ENCODE results near the gene MRPS25. TPM values are rescaled to one million over a fixed set of nuclear protein-coding genes. Genes with fewer than 3 reads are reported as not detected.

MRPS25 gene
- polyA plus RNA-seq, 1 experiment, result 17.0 TPM

DNA sequence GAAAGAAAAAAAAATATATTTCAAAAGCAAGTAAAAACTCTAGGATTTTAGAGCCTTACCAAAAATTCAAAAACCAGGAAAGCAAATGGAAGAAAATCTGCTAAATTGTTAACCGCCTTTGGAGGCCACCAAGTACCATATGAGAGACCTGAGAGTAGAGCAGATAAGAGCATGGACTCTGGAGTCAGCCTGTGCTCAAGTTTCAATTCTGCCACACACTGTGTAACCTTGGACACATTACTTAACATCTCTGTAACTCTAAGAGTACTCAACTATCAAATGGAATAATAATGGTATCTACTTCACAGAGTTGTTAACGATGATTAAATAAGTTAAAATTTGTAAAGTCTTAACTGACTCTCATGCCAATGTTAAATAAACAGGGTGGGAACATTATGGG lies 21.1 kb upstream of the MRPS25 start:
- CTCF ChIA-PET, result no interaction called here
- DNase-seq (ENCODE audit: low read depth), result no peak

DNA sequence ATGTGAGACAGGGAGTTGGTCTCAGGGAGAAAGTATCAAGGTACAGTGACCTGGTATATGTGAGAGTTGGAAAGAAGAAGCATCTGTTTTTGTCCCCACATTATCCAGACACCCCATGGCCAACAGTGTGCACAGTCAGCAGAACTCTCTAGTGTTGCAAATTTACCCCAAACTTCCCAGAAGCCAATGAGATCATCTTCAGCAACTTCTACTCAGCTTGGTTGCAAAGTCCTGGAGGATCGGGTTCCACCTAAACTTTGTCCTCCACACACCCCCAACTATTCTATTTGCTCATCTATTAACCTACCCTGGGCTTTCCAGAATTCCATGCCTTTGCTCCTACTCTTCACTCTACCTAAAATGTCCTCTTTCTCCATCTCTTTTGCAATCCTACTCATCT lies 18.1 kb upstream of the MRPS25 start:
- Histone ChIP-seq H3K4me3 (ENCODE audit: low read depth, low read length) (no peak overlapping the region), H3K27me3 (ENCODE audit: control insufficient read depth, insufficient read depth, low read length) (no peaks in the 10 kb centered on the region), H3K36me3 (ENCODE audit: control insufficient read depth, insufficient read depth, low read length) (peaks cover 29% of the 10 kb centered on the region)
- no peak for DNase-seq (ENCODE audit: low read depth)
- ChIA-PET POLR2A (no interaction called here), CTCF (interaction anchor here (1.4 kb wide), 1 partner anchor 11 kb away, joined by 3 read pairs; no protein-coding TSS in a partner anchor)
- TF ChIP-seq, protein P1, sequence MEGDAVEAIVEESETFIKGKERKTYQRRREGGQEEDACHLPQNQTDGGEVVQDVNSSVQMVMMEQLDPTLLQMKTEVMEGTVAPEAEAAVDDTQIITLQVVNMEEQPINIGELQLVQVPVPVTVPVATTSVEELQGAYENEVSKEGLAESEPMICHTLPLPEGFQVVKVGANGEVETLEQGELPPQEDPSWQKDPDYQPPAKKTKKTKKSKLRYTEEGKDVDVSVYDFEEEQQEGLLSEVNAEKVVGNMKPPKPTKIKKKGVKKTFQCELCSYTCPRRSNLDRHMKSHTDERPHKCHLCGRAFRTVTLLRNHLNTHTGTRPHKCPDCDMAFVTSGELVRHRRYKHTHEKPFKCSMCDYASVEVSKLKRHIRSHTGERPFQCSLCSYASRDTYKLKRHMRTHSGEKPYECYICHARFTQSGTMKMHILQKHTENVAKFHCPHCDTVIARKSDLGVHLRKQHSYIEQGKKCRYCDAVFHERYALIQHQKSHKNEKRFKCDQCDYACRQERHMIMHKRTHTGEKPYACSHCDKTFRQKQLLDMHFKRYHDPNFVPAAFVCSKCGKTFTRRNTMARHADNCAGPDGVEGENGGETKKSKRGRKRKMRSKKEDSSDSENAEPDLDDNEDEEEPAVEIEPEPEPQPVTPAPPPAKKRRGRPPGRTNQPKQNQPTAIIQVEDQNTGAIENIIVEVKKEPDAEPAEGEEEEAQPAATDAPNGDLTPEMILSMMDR (IDR thresholded peaks at IDR 0.05; ENCODE audit: insufficient read depth, low read depth, low read length), result no peak

More for the DNA sequence above, 21.1 kb upstream of the MRPS25 start:
- Histone ChIP-seq H3K27me3 (ENCODE audit: control insufficient read depth, insufficient read depth, low read length) (no peaks in the 10 kb centered on the region), H3K4me3 (ENCODE audit: low read depth, low read length) (no peak overlapping the region), H3K36me3 (ENCODE audit: control insufficient read depth, insufficient read depth, low read length) (peaks cover 29% of the 10 kb centered on the region)
- TF ChIP-seq, protein P1 (IDR thresholded peaks at IDR 0.05; ENCODE audit: insufficient read depth, low read depth, low read length), result no peak
- POLR2A ChIA-PET, result no interaction called here

DNA sequence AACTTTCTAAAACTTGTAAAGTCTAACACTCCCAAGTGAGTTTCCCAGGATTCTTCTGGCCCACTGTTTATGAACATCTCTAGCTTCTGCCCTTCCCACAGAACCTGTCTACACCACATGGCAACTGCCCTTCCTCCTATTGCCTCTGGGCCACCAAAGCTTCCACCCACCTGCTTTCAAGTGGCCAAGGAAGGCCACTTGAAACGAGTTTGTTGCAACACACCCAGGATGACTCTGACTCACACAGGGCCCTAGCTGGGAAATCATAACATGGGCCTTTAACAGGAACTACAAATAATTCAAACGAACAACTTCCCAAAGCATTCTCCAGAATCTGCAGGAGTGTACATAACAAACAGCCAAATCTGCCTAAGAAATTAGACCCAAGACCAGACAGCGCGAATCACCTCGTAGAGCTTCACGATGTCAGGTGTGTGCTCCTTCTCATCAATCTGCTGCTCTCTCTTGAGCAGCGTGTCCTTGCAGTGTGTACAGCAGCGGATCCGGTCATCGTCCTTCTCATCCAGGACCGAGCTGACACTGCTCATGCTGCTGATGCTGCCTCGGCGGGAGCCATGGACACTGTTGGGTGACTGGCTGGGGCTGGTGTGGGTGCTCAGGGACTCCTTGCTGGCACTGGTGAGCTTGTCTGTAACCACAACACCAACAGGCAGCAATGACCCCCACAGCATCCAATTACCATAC lies 17.0 kb upstream of the MRPS25 start:
- POLR2A ChIA-PET, result no interaction called here
- TF ChIP-seq, protein P1 (IDR thresholded peaks at IDR 0.05; ENCODE audit: insufficient read depth, low read depth, low read length), result no peak

DNA sequence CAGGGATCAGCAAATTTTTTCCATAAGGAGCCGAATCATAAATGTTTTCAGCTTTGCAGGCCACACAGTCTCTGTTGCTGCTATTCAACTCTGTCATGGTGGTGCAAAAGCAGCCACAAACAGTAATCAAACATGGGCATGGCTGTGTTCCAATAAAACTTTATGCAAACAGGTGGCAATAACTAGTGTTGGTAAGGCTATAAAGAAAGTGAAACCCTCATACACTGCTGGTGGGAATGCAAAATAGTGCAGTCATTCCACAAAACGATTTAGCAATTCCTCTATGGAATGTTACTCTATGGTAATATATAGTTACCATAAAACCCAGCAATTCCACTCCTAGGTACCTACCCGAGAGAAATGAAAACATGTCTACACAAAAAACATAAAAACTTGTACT lies 14.0 kb upstream of the MRPS25 start:
- CTCF ChIA-PET, result no interaction called here
- Histone ChIP-seq H3K36me3 (ENCODE audit: control insufficient read depth, insufficient read depth, low read length) (peaks cover 38% of the 10 kb centered on the region), H3K27me3 (ENCODE audit: control insufficient read depth, insufficient read depth, low read length) (no peaks in the 10 kb centered on the region), H3K4me3 (ENCODE audit: low read depth, low read length) (no peak overlapping the region)
- POLR2A ChIA-PET, result no interaction called here
- no peak for DNase-seq (ENCODE audit: low read depth)
- TF ChIP-seq, protein P1 (IDR thresholded peaks at IDR 0.05; ENCODE audit: insufficient read depth, low read depth, low read length), result no peak

More for the DNA sequence above, 17.0 kb upstream of the MRPS25 start:
- CTCF ChIA-PET, result interaction anchor here (1.4 kb wide), 1 partner anchor 12 kb away, joined by 3 read pairs; no protein-coding TSS in a partner anchor
- DNase-seq (ENCODE audit: low read depth), result no peak
- H3K4me3 ChIP-seq (ENCODE audit: low read depth, low read length), result no peak overlapping the region
- no peaks in the 10 kb centered on the region for H3K27me3 ChIP-seq (ENCODE audit: control insufficient read depth, insufficient read depth, low read length)
- H3K36me3 ChIP-seq (ENCODE audit: control insufficient read depth, insufficient read depth, low read length), result peaks cover 38% of the 10 kb centered on the region

DNA sequence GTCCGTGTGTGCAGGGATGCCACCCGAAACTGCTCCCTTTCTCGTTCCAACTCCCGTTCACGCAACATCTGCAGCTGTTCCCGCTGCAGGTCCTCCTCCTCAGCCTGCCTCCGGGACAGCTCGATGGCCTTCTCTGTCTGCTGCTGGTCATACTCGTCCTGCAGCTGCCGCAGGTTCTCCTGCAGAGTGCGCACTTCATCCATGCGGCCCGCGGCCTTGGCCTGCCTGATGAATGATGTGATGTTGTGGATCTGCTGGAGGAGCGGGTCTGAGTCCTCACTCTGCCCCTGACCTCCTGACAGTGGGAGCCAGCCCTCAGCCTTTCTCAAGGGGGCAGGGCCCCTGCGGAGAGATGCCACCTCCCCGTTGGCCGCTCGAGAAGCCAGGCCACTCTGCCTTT lies 9.4 kb upstream of the MRPS25 start:
- Histone ChIP-seq H3K4me3 (ENCODE audit: low read depth, low read length) (no peak overlapping the region), H3K36me3 (ENCODE audit: control insufficient read depth, insufficient read depth, low read length) (peaks cover 26% of the 10 kb centered on the region), H3K27me3 (ENCODE audit: control insufficient read depth, insufficient read depth, low read length) (no peaks in the 10 kb centered on the region)
- CTCF ChIA-PET, result no interaction called here
- POLR2A ChIA-PET, result no interaction called here
- TF ChIP-seq, protein P1 (IDR thresholded peaks at IDR 0.05; ENCODE audit: insufficient read depth, low read depth, low read length), result no peak
- DNase-seq (ENCODE audit: low read depth), result no peak

Measured in BJ (cell line).